ENCODE measurements around the gene GNAL. TPM values are rescaled to one million over a fixed set of nuclear protein-coding genes. Genes with fewer than 3 reads are reported as not detected.

The GNAL gene
- total RNA-seq, 1 donor from 2014 or later: 1.1 TPM

- intact Hi-C loops (cut with micrococcal nuclease): no loop called here
Observed at GRCh38 chr18:11830585-11830984, 141.5 kb downstream of the GNAL start.

GRCh38 chr18:11831921-11832320 lies 142.9 kb downstream of the GNAL start:
- Histone ChIP-seq H3K4me3 (no peak overlapping the region), H3K4me1 (no peaks in the 10 kb centered on the region), H3K27ac (replicated peaks) (no peak overlapping the region), H3K36me3 (no peaks in the 10 kb centered on the region), H3K27me3 (ENCODE audit: low read depth) (no peaks in the 10 kb centered on the region), H3K9me3 (replicated peaks) (no peaks in the 10 kb centered on the region)
- intact Hi-C loops (cut with micrococcal nuclease): no loop called here
- TF ChIP-seq CTCF (IDR thresholded peaks at IDR 0.05; ENCODE audit: borderline replicate concordance): no peak
- no peak for DNase-seq

More at GRCh38 chr18:11830585-11830984, 141.5 kb downstream of the GNAL start:
- no peak overlapping the region for H3K4me3 ChIP-seq
- no peaks in the 10 kb centered on the region for H3K36me3 ChIP-seq
- no peaks in the 10 kb centered on the region for H3K9me3 ChIP-seq (replicated peaks)
- H3K4me1 ChIP-seq: no peaks in the 10 kb centered on the region
- no peak for DNase-seq
- H3K27ac ChIP-seq (replicated peaks): no peak overlapping the region
- no peak for TF ChIP-seq CTCF (IDR thresholded peaks at IDR 0.05; ENCODE audit: borderline replicate concordance)
- H3K27me3 ChIP-seq (ENCODE audit: low read depth): no peaks in the 10 kb centered on the region

- Histone ChIP-seq H3K27me3 (ENCODE audit: low read depth) (no peaks in the 10 kb centered on the region), H3K4me1 (no peaks in the 10 kb centered on the region), H3K4me3 (no peak overlapping the region), H3K9me3 (replicated peaks) (no peaks in the 10 kb centered on the region), H3K36me3 (no peaks in the 10 kb centered on the region), H3K27ac (replicated peaks) (no peak overlapping the region)
- intact Hi-C loops (cut with micrococcal nuclease): no loop called here
- no peak for TF ChIP-seq CTCF (IDR thresholded peaks at IDR 0.05; ENCODE audit: borderline replicate concordance)
- no peak for DNase-seq
Observed at GRCh38 chr18:11834772-11835171, 145.7 kb downstream of the GNAL start.

GRCh38 chr18:11839556-11839955 lies 150.5 kb downstream of the GNAL start:
- H3K9me3 ChIP-seq (replicated peaks): no peaks in the 10 kb centered on the region
- H3K27me3 ChIP-seq (ENCODE audit: low read depth): no peaks in the 10 kb centered on the region
- intact Hi-C loops (cut with micrococcal nuclease): no loop called here
- no peak overlapping the region for H3K4me3 ChIP-seq
- TF ChIP-seq CTCF (IDR thresholded peaks at IDR 0.05; ENCODE audit: borderline replicate concordance): no peak
- no peaks in the 10 kb centered on the region for H3K4me1 ChIP-seq
- no peaks in the 10 kb centered on the region for H3K36me3 ChIP-seq
- no peak for DNase-seq
- no peak overlapping the region for H3K27ac ChIP-seq (replicated peaks)

- Histone ChIP-seq H3K4me1 (no peaks in the 10 kb centered on the region), H3K36me3 (no peaks in the 10 kb centered on the region), H3K27ac (replicated peaks) (no peak overlapping the region), H3K4me3 (no peak overlapping the region), H3K9me3 (replicated peaks) (no peaks in the 10 kb centered on the region), H3K27me3 (ENCODE audit: low read depth) (no peaks in the 10 kb centered on the region)
- no peak for DNase-seq
- TF ChIP-seq CTCF (IDR thresholded peaks at IDR 0.05; ENCODE audit: borderline replicate concordance): no peak
- intact Hi-C loops (cut with micrococcal nuclease): no loop called here
Observed at GRCh38 chr18:11840493-11840892, 151.4 kb downstream of the GNAL start.

GRCh38 chr18:11842562-11842961 lies 153.5 kb downstream of the GNAL start:
- Histone ChIP-seq H3K36me3 (no peaks in the 10 kb centered on the region), H3K27ac (replicated peaks) (no peak overlapping the region), H3K9me3 (replicated peaks) (no peaks in the 10 kb centered on the region), H3K4me1 (no peaks in the 10 kb centered on the region), H3K4me3 (no peak overlapping the region), H3K27me3 (ENCODE audit: low read depth) (no peaks in the 10 kb centered on the region)
- intact Hi-C loops (cut with micrococcal nuclease): no loop called here
- DNase-seq: no peak
- TF ChIP-seq CTCF (IDR thresholded peaks at IDR 0.05; ENCODE audit: borderline replicate concordance): no peak

Data from left ventricle myocardium inferior (tissue), 1 donor.